ENCODE data around the gene SERPINA5.

DNA sequence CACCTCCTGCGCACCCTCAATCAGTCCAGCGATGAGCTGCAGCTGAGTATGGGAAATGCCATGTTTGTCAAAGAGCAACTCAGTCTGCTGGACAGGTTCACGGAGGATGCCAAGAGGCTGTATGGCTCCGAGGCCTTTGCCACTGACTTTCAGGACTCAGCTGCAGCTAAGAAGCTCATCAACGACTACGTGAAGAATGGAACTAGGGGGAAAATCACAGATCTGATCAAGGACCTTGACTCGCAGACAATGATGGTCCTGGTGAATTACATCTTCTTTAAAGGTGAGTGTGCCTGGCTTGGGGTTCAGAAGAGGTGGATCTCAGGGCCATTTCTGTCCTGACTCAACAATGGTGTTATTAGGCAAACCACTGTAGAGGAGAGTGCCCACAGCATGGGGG, 33.6 kb downstream of the SERPINA5 start:
- TF ChIP-seq SUZ12 (IDR thresholded peaks at IDR 0.05) = no peak
- TF ChIP-seq ZNF384 (IDR thresholded peaks at IDR 0.05) = no peak
- TF ChIP-seq TARDBP (IDR thresholded peaks at IDR 0.05) = no peak
- TF ChIP-seq SP1 (IDR thresholded peaks at IDR 0.05) = no peak
- no peak for TF ChIP-seq ELF4 (IDR thresholded peaks at IDR 0.05)
- no peak for TF ChIP-seq BHLHE40 (IDR thresholded peaks at IDR 0.05; ENCODE audit: borderline replicate concordance)
- TF ChIP-seq LEF1 (IDR thresholded peaks at IDR 0.05; ENCODE audit: borderline replicate concordance) = no peak
- no peak for TF ChIP-seq HDGF (IDR thresholded peaks at IDR 0.05; ENCODE audit: borderline replicate concordance)
- TF ChIP-seq NFRKB (IDR thresholded peaks at IDR 0.05) = no peak

Data from HEK293T (cell line).